ENCODE data around the gene GUCY2D.

The GUCY2D gene

GRCh38 chr17:8025176-8025911 is 22.9 kb downstream of the GUCY2D start:
- in situ Hi-C loops (cut with HindIII; ENCODE audit: low pct_unique_long_range_greater_than_20kb, low sequenced_read_pairs), result no loop called here
- no peak for TF ChIP-seq JUND (IDR thresholded peaks at IDR 0.05; ENCODE audit: low read depth)
- DNase-seq (ENCODE audit: low read depth in 1 of 2, low spot score in 1 of 2), result no peak

GRCh38 chr17:8029121-8029520 is 26.7 kb downstream of the GUCY2D start:
- DNase-seq (ENCODE audit: low read depth in 1 of 2, low spot score in 1 of 2), result no peak
- no peak for TF ChIP-seq JUND (IDR thresholded peaks at IDR 0.05; ENCODE audit: low read depth)
- in situ Hi-C loops (cut with HindIII; ENCODE audit: low pct_unique_long_range_greater_than_20kb, low sequenced_read_pairs), result no loop called here

- no peak for DNase-seq (ENCODE audit: low read depth in 1 of 2, low spot score in 1 of 2)
- no peak for TF ChIP-seq JUND (IDR thresholded peaks at IDR 0.05; ENCODE audit: low read depth)
- in situ Hi-C loops (cut with HindIII; ENCODE audit: low pct_unique_long_range_greater_than_20kb, low sequenced_read_pairs), result no loop called here
Measured at GRCh38 chr17:8031261-8031661, 28.8 kb downstream of the GUCY2D start.

GRCh38 chr17:8031950-8032349 is 29.5 kb downstream of the GUCY2D start:
- TF ChIP-seq JUND (IDR thresholded peaks at IDR 0.05; ENCODE audit: low read depth), result no peak
- in situ Hi-C loops (cut with HindIII; ENCODE audit: low pct_unique_long_range_greater_than_20kb, low sequenced_read_pairs), result no loop called here
- no peak for DNase-seq (ENCODE audit: low read depth in 1 of 2, low spot score in 1 of 2)

GRCh38 chr17:8032442-8032841 is 30.0 kb downstream of the GUCY2D start:
- DNase-seq (ENCODE audit: low read depth in 1 of 2, low spot score in 1 of 2), result no peak
- no peak for TF ChIP-seq JUND (IDR thresholded peaks at IDR 0.05; ENCODE audit: low read depth)
- in situ Hi-C loops (cut with HindIII; ENCODE audit: low pct_unique_long_range_greater_than_20kb, low sequenced_read_pairs), result no loop called here

GRCh38 chr17:8038954-8039610 is 36.7 kb downstream of the GUCY2D start, which contains the start of gene ALOX15B:
TSS of gene ALOX15B (plus strand) at chr17:8039059. CDS start at chr17:8039156, 97 bp downstream.
- DNase-seq (ENCODE audit: low read depth in 1 of 2, low spot score in 1 of 2), result no peak
- in situ Hi-C loops (cut with HindIII; ENCODE audit: low pct_unique_long_range_greater_than_20kb, low sequenced_read_pairs), result no loop called here
- no peak for TF ChIP-seq JUND (IDR thresholded peaks at IDR 0.05; ENCODE audit: low read depth)

- TF ChIP-seq JUND (IDR thresholded peaks at IDR 0.05; ENCODE audit: low read depth), result no peak
- in situ Hi-C loops (cut with HindIII; ENCODE audit: low pct_unique_long_range_greater_than_20kb, low sequenced_read_pairs), result no loop called here
- no peak for DNase-seq (ENCODE audit: low read depth in 1 of 2, low spot score in 1 of 2)
Measured at GRCh38 chr17:8039611-8040168, 37.3 kb downstream of the GUCY2D start.

GRCh38 chr17:8041249-8041928 is 39.0 kb downstream of the GUCY2D start:
- DNase-seq (ENCODE audit: low read depth in 1 of 2, low spot score in 1 of 2), result peak; percentile 53 to 78
- in situ Hi-C loops (cut with HindIII; ENCODE audit: low pct_unique_long_range_greater_than_20kb, low sequenced_read_pairs), result no loop called here
- no peak for TF ChIP-seq JUND (IDR thresholded peaks at IDR 0.05; ENCODE audit: low read depth)

GRCh38 chr17:8041979-8042378 is 39.6 kb downstream of the GUCY2D start:
- TF ChIP-seq JUND (IDR thresholded peaks at IDR 0.05; ENCODE audit: low read depth), result no peak
- in situ Hi-C loops (cut with HindIII; ENCODE audit: low pct_unique_long_range_greater_than_20kb, low sequenced_read_pairs), result no loop called here
- no peak for DNase-seq (ENCODE audit: low read depth in 1 of 2, low spot score in 1 of 2)

- DNase-seq (ENCODE audit: low read depth in 1 of 2, low spot score in 1 of 2), result no peak
- in situ Hi-C loops (cut with HindIII; ENCODE audit: low pct_unique_long_range_greater_than_20kb, low sequenced_read_pairs), result no loop called here
- TF ChIP-seq JUND (IDR thresholded peaks at IDR 0.05; ENCODE audit: low read depth), result no peak
Measured at GRCh38 chr17:8044819-8045810, 42.7 kb downstream of the GUCY2D start.

- in situ Hi-C loops (cut with HindIII; ENCODE audit: low pct_unique_long_range_greater_than_20kb, low sequenced_read_pairs), result no loop called here
- no peak for TF ChIP-seq JUND (IDR thresholded peaks at IDR 0.05; ENCODE audit: low read depth)
- DNase-seq (ENCODE audit: low read depth in 1 of 2, low spot score in 1 of 2), result no peak
Measured at GRCh38 chr17:8046306-8046928, 44.0 kb downstream of the GUCY2D start.
